ENCODE measurements around the gene LNPEP. TPM values are rescaled to one million over a fixed set of nuclear protein-coding genes. Genes with fewer than 3 reads are reported as not detected.

Gene LNPEP
- total RNA-seq, 6 donors from 2014 or later: 28.9 to 67.2 (median 42.7) TPM

DNA sequence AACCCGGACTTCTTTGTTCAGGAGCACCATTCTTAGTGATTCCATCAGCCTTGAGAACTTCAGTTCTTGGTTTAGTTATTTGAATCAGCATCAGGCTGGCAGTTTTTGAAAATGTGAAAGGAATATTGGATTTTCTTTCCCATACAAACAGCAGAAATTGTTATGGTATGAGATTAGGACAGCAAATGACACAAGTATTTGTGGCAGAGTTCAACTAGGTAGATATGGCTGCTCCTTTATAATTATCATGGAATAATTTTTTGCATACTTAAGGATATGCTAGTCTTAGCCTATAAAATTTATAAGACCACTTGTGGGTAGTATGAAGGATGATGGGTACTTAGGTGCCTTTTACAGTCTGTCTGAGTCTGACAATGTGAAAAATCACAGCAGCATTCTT, 34.0 kb upstream of the LNPEP start:
- ATAC-seq (ENCODE audit: low FRiP score in 2 of 2) (no peak), DNase-seq (no peak)
- 94 to 100% methylated on average over 1 of the region's 1 CpG for WGBS, 2 donors
- no peaks in the 10 kb centered on the region for H3K27me3 ChIP-seq
- H3K4me3 ChIP-seq: no peak overlapping the region
- TF ChIP-seq EP300 (IDR thresholded peaks at IDR 0.05) (no peak), POLR2A (IDR thresholded peaks at IDR 0.05) (no peak)
- H3K36me3 ChIP-seq: peaks cover 0 to 76% (median 14%) of the 10 kb centered on the region in 4 donors
- no peaks in the 10 kb centered on the region for H3K9me3 ChIP-seq
- no peak overlapping the region for H3K27ac ChIP-seq
- H3K4me1 ChIP-seq: no peaks in the 10 kb centered on the region

- no peaks in the 10 kb centered on the region for H3K27me3 ChIP-seq
- no peak overlapping the region for H3K4me3 ChIP-seq
- TF ChIP-seq EP300 (IDR thresholded peaks at IDR 0.05) (no peak), POLR2AphosphoS5 (IDR thresholded peaks at IDR 0.05) (no peak), CTCF (IDR thresholded peaks at IDR 0.05) (no peak), POLR2A (IDR thresholded peaks at IDR 0.05) (no peak)
- no peaks in the 10 kb centered on the region for H3K4me1 ChIP-seq
- H3K36me3 ChIP-seq: peaks cover 0 to 66% (median 14%) of the 10 kb centered on the region in 4 donors
- no peak overlapping the region for H3K27ac ChIP-seq
- ATAC-seq (ENCODE audit: low FRiP score in 2 of 2) (no peak), DNase-seq (no peak)
- H3K9me3 ChIP-seq: no peaks in the 10 kb centered on the region
- 79 to 96% methylated on average over 3 of the region's 3 CpGs for WGBS, 2 donors
Observed at GRCh38 chr5:96902876-96903275, 33.0 kb upstream of the LNPEP start.

GRCh38 chr5:96903300-96903699, 32.6 kb upstream of the LNPEP start:
- ATAC-seq (ENCODE audit: low FRiP score in 2 of 2): no peak
- 90 to 100% methylated on average over 2 of the region's 2 CpGs for WGBS, 2 donors
- Histone ChIP-seq H3K4me3 (no peak overlapping the region), H3K36me3 (peaks cover 0 to 67% (median 14%) of the 10 kb centered on the region in 4 donors), H3K9me3 (no peaks in the 10 kb centered on the region), H3K4me1 (no peaks in the 10 kb centered on the region), H3K27me3 (no peaks in the 10 kb centered on the region), H3K27ac (no peak overlapping the region)
- DNase-seq: no peak
- TF ChIP-seq CTCF (IDR thresholded peaks at IDR 0.05) (no peak), EP300 (IDR thresholded peaks at IDR 0.05) (no peak), POLR2A (IDR thresholded peaks at IDR 0.05) (no peak), POLR2AphosphoS5 (IDR thresholded peaks at IDR 0.05) (no peak)

- WGBS, 2 donors: 55 to 70% methylated on average over 3 of the region's 3 CpGs
Observed at GRCh38 chr5:96904054-96904931, 31.6 kb upstream of the LNPEP start.

More at GRCh38 chr5:96904054-96904931, 31.6 kb upstream of the LNPEP start:
- H3K9me3 ChIP-seq: no peaks in the 10 kb centered on the region
- peaks cover 0 to 76% (median 17%) of the 10 kb centered on the region in 4 donors for H3K36me3 ChIP-seq
- TF ChIP-seq POLR2AphosphoS5 (IDR thresholded peaks at IDR 0.05): no peak
- no peak for TF ChIP-seq EP300 (IDR thresholded peaks at IDR 0.05)
- TF ChIP-seq POLR2A (IDR thresholded peaks at IDR 0.05): no peak
- no peak for TF ChIP-seq CTCF (IDR thresholded peaks at IDR 0.05)
- DNase-seq (no peak), ATAC-seq (ENCODE audit: low FRiP score in 2 of 2) (no peak)
- no peaks in the 10 kb centered on the region for H3K27me3 ChIP-seq
- no peak overlapping the region for H3K4me3 ChIP-seq
- no peak overlapping the region for H3K27ac ChIP-seq
- H3K4me1 ChIP-seq: no peaks in the 10 kb centered on the region
